SK-N-SH treated with all-trans-retinoic acid at 6 μM for 48 hours (cell line): ENCODE data around the gene EPHB2.

ENCODE experiments used
- CREB5 ChIP-seq: fragments of 250-450 bp; sonication (Bioruptor Pico); IDR thresholded peaks from 2 replicates; pipeline ENCODE4 v1.5.1; 2020; ENCODE audit warnings: low read depth, mild to moderate bottlenecking, moderate library complexity
- RARB ChIP-seq: fragments of 250-450 bp; sonication (Bioruptor Pico); IDR thresholded peaks from 2 replicates; pipeline ENCODE4 v1.8.0; 2021; ENCODE audit warnings: mild to moderate bottlenecking, moderate library complexity
- TSHZ2 ChIP-seq: fragments of 250-450 bp; sonication (Bioruptor Pico); IDR thresholded peaks from 2 replicates; pipeline ENCODE4 v1.5.0; 2020; ENCODE audit warnings: mild to moderate bottlenecking, moderate library complexity

GRCh38 chr1:22848405-22848804, 137.8 kb downstream of the EPHB2 start:
- TF ChIP-seq TSHZ2 (CRISPR knock-in tag) = no peak
- TF ChIP-seq CREB5 = no peak
- no peak for TF ChIP-seq RARB (CRISPR knock-in tag)
